H1 (cell line): ENCODE results near the gene STXBP4. TPM values are rescaled to one million over a fixed set of nuclear protein-coding genes. Genes with fewer than 3 reads are reported as not detected.

Experiments
- CTCF ChIA-PET: fragments of 300-600 bp; sonication (Branson Sonifier 250); formaldehyde crosslinking; loops from one replicate; lab custom pipeline; 2021; ENCODE audit not compliant: partially characterized antibody; lab: Charles Lee
- POLR2A ChIA-PET: fragments of 300-600 bp; sonication (Branson Sonifier 250); formaldehyde crosslinking; loops from one replicate; lab custom pipeline; 2021; ENCODE audit warnings: inconsistent platforms; ENCODE audit not compliant: partially characterized antibody; lab: Charles Lee
- DNase-seq, 2 experiments: peaks; one replicate each; pipeline versions ENCODE4 v3.0.0 to v3.0.0-alpha.2; 2010 to 2022; ENCODE audit warnings: low spot score in 2 of 2, low read depth in 1 of 2, mixed read lengths in 1 of 2
- FAIRE-seq: peaks from 2 replicates; lab custom pipeline; 2011; peaks lifted over from hg19 to GRCh38; lab: Jason Lieb, UNC
- H2AFZ ChIP-seq: 2 replicates; pipeline ENCODE4 v1.8.1; 2012; ENCODE audit warnings: low read length, inconsistent platforms
- H2AK5ac ChIP-seq: 2 replicates; pipeline ENCODE4 v1.6.1; 2013; ENCODE audit warnings: low read depth, low read length
- H2BK120ac ChIP-seq: replicated peaks from 2 replicates; pipeline ENCODE3; 2013; ENCODE audit warnings: low read depth, low read length, inconsistent platforms
- H2BK12ac ChIP-seq: 2 replicates; pipeline ENCODE4 v1.6.1; 2013; ENCODE audit warnings: low read depth, low read length
- H2BK15ac ChIP-seq: 2 replicates; pipeline ENCODE4 v1.6.1; 2013; ENCODE audit warnings: low read length
- H2BK20ac ChIP-seq: 2 replicates; pipeline ENCODE4 v1.6.1; 2013; ENCODE audit warnings: low read length
- H2BK5ac ChIP-seq: 2 replicates; pipeline ENCODE4 v1.6.1; 2013; ENCODE audit warnings: low read depth, low read length
- H3K14ac ChIP-seq: 2 replicates; pipeline ENCODE4 v1.6.1; 2013; ENCODE audit warnings: inconsistent platforms; ENCODE audit not compliant: insufficient read length
- H3K18ac ChIP-seq: 2 replicates; pipeline ENCODE4 v1.6.1; 2013; ENCODE audit warnings: low read length; ENCODE audit errors: extremely low read depth
- H3K23ac ChIP-seq: 2 replicates; pipeline ENCODE4 v1.6.1; 2013; ENCODE audit warnings: inconsistent platforms; ENCODE audit not compliant: insufficient read length
- H3K23me2 ChIP-seq: 2 replicates; pipeline ENCODE4 v1.6.1; 2013; ENCODE audit warnings: low read depth, low read length
- H3K27ac ChIP-seq: 2 replicates; pipeline ENCODE4 v1.6.1; 2011; ENCODE audit warnings: low read depth, low read length, inconsistent platforms
- H3K27me3 ChIP-seq, 4 experiments: replicated peaks in 1 of 4; 1 replicate in 1 of 4; 2 replicates in 3 of 4; pipeline versions ENCODE4 v1.6.1 to v1.8.1; 2011 to 2013; ENCODE audit warnings: low read length in 3 of 4, mild to moderate bottlenecking in 3 of 4, inconsistent platforms in 2 of 4, mixed read lengths in 2 of 4, moderate library complexity in 1 of 4; ENCODE audit not compliant: control insufficient read depth in 3 of 4, insufficient read depth in 3 of 4; ENCODE audit errors: extremely low read depth in 1 of 4
- H3K36me3 ChIP-seq, 4 experiments: 2 replicates each; pipeline versions ENCODE4 v1.6.1 to v1.8.1; 2011 to 2013; ENCODE audit warnings: mild to moderate bottlenecking in 4 of 4, low read length in 3 of 4, moderate library complexity in 2 of 4, control low read depth in 1 of 4, inconsistent platforms in 1 of 4; ENCODE audit not compliant: insufficient read depth in 4 of 4, control insufficient read depth in 2 of 4
- H3K4ac ChIP-seq: replicated peaks from 2 replicates; pipeline ENCODE3; 2013; ENCODE audit warnings: low read length, low read depth, mixed read lengths, inconsistent platforms; ENCODE audit not compliant: insufficient read length
- H3K4me1 ChIP-seq, 4 experiments: replicated peaks in 1 of 4; 1 replicate in 1 of 4; 2 replicates in 3 of 4; pipeline versions ENCODE4 v1.6.1 to v1.8.1; 2011 to 2013; ENCODE audit warnings: low read length in 3 of 4, inconsistent platforms in 2 of 4, mixed read lengths in 1 of 4; ENCODE audit not compliant: insufficient read depth in 4 of 4, control insufficient read depth in 3 of 4
- H3K4me2 ChIP-seq, 2 experiments: 2 replicates each; pipeline versions ENCODE4 v1.6.1 to v1.8.1; 2011 to 2013; ENCODE audit warnings: low read depth in 2 of 2, low read length in 2 of 2, control low read depth in 1 of 2, inconsistent platforms in 1 of 2, mild to moderate bottlenecking in 1 of 2; ENCODE audit not compliant: insufficient read depth in 1 of 2
- H3K4me3 ChIP-seq, 4 experiments: fragments of 200-600, 300-600 bp in 1 of 4; sonication (generic), shearing (Covaris generic), sonication (Bioruptor Twin) in 1 of 4; 2 replicates each; pipeline versions ENCODE4 v1.5.1 to v1.8.1; 2011 to 2016; ENCODE audit warnings: low read length in 4 of 4, low read depth in 3 of 4, control low read depth in 2 of 4, inconsistent platforms in 2 of 4, mild to moderate bottlenecking in 2 of 4, mixed read lengths in 1 of 4, moderate library complexity in 1 of 4; ENCODE audit not compliant: insufficient read depth in 2 of 4; ENCODE audit errors: extremely low read depth in 1 of 4
- H3K56ac ChIP-seq: replicated peaks from 2 replicates; pipeline ENCODE3; 2013; ENCODE audit warnings: low read depth, mild to moderate bottlenecking, mixed read lengths, low read length, inconsistent platforms; ENCODE audit not compliant: insufficient read length
- H3K79me1 ChIP-seq: 2 replicates; pipeline ENCODE4 v1.6.1; 2013; ENCODE audit warnings: low read depth, low read length, control low read depth
- H3K79me2 ChIP-seq, 2 experiments: 2 replicates each; pipeline versions ENCODE4 v1.6.1 to v1.8.1; 2012 to 2013; ENCODE audit warnings: low read length in 2 of 2, mild to moderate bottlenecking in 2 of 2, inconsistent platforms in 1 of 2; ENCODE audit not compliant: insufficient read depth in 2 of 2, control insufficient read depth in 1 of 2
- H3K9ac ChIP-seq, 4 experiments: replicated peaks in 1 of 4; 1 replicate in 1 of 4; 2 replicates in 3 of 4; pipeline versions ENCODE4 v1.6.1 to v1.8.1; 2011 to 2013; ENCODE audit warnings: low read depth in 3 of 4, low read length in 3 of 4, control low read depth in 2 of 4, mild to moderate bottlenecking in 2 of 4, moderate library complexity in 2 of 4, inconsistent platforms in 1 of 4; ENCODE audit errors: extremely low read depth in 1 of 4
- H3K9me3 ChIP-seq, 2 experiments: 2 replicates each; pipeline versions ENCODE4 v1.6.1 to v1.8.1; 2012 to 2013; ENCODE audit warnings: mild to moderate bottlenecking in 2 of 2, moderate library complexity in 2 of 2, control low read depth in 1 of 2, inconsistent platforms in 1 of 2, low read depth in 1 of 2, low read length in 1 of 2, mixed read lengths in 1 of 2; ENCODE audit not compliant: insufficient read depth in 2 of 2
- H4K20me1 ChIP-seq, 2 experiments: replicated peaks in 1 of 2; 2 replicates each; pipeline versions ENCODE3 to v1.8.1; 2011 to 2013; ENCODE audit warnings: inconsistent platforms in 2 of 2, low read length in 2 of 2, mild to moderate bottlenecking in 1 of 2; ENCODE audit not compliant: insufficient read depth in 2 of 2, control insufficient read depth in 1 of 2
- H4K5ac ChIP-seq: 2 replicates; pipeline ENCODE4 v1.6.1; 2013; ENCODE audit warnings: low read length, low read depth, mixed read lengths, inconsistent platforms; ENCODE audit not compliant: insufficient read length
- H4K8ac ChIP-seq: 2 replicates; pipeline ENCODE4 v1.8.0; 2013; ENCODE audit warnings: mild to moderate bottlenecking, moderate library complexity, low read length, inconsistent platforms; ENCODE audit not compliant: insufficient read depth; ENCODE audit errors: extremely low read depth
- H4K91ac ChIP-seq: replicated peaks from 2 replicates; pipeline ENCODE3; 2013; ENCODE audit warnings: low read length, mixed read lengths, inconsistent platforms; ENCODE audit not compliant: insufficient read length
- ASH2L ChIP-seq: fragments of 200-600, 300-600 bp; sonication (generic); IDR thresholded peaks from one replicate; pipeline ENCODE4 v1.7.1; 2017; ENCODE audit warnings: low read length
- CHD1 ChIP-seq: IDR thresholded peaks from 2 replicates; pipeline ENCODE4 v1.6.1; 2012; ENCODE audit warnings: low read depth, low read length, improper control_type of control experiment
- FOSL1 ChIP-seq: IDR thresholded peaks from 2 replicates; pipeline ENCODE4 v1.6.1; 2011; ENCODE audit warnings: mild to moderate bottlenecking, low read depth, low read length, moderate library complexity; ENCODE audit not compliant: insufficient read depth
- HDAC6 ChIP-seq: IDR thresholded peaks from one replicate; pipeline ENCODE4 v1.7.1; 2012; ENCODE audit warnings: low read depth, mild to moderate bottlenecking, inconsistent platforms, low read length, moderate library complexity
- JUND ChIP-seq: IDR thresholded peaks from 2 replicates; pipeline ENCODE4 v1.6.1; 2011; ENCODE audit warnings: mild to moderate bottlenecking, improper control_type of control experiment, low read length
- KDM1A ChIP-seq: fragments of 200-600, 300-600 bp; sonication (generic); IDR thresholded peaks from 2 replicates; pipeline ENCODE4 v1.7.1; 2016; ENCODE audit warnings: mild to moderate bottlenecking, low read length, borderline replicate concordance
- MAFK ChIP-seq: IDR thresholded peaks from 2 replicates; pipeline ENCODE4 v1.6.1; 2012; ENCODE audit warnings: low read depth, mild to moderate bottlenecking, improper control_type of control experiment, low read length
- MAX ChIP-seq: IDR thresholded peaks from 2 replicates; pipeline ENCODE4 v1.6.1; 2012; ENCODE audit warnings: inconsistent platforms
- RBBP5 ChIP-seq: IDR thresholded peaks from 2 replicates; pipeline ENCODE4 v1.7.1; 2012; ENCODE audit warnings: low read depth, mild to moderate bottlenecking, inconsistent platforms, low read length, moderate library complexity, borderline replicate concordance
- SP2 ChIP-seq: IDR thresholded peaks from 2 replicates; pipeline ENCODE4 v1.6.1; 2012; ENCODE audit warnings: mild to moderate bottlenecking, low read length, inconsistent platforms
- SRF ChIP-seq: IDR thresholded peaks from 2 replicates; pipeline ENCODE4 v1.6.1; 2011; ENCODE audit warnings: mild to moderate bottlenecking, low read depth, low read length, moderate library complexity
- TAF1 ChIP-seq: IDR thresholded peaks from 2 replicates; pipeline ENCODE4 v1.6.1; 2011; ENCODE audit warnings: mild to moderate bottlenecking, low read depth, low read length
- TAF7 ChIP-seq: optimal IDR thresholded peaks from 2 replicates; pipeline ENCODE3; 2011; ENCODE audit warnings: low read depth, mild to moderate bottlenecking, inconsistent platforms, low read length, moderate library complexity, borderline replicate concordance
- WGBS, 2 experiments: shearing (Covaris generic) in 1 of 2; methylation state at CpG; one replicate each; pipeline versions ENCODE4 v1.1.6 to v1.1.7; 2013 to 2015; ENCODE audit warnings: low lambda C conversion rate in 2 of 2, mixed read lengths in 2 of 2, inconsistent platforms in 1 of 2, low coverage in 1 of 2, missing lambda C conversion rate in 1 of 2; ENCODE audit not compliant: insufficient replicate concordance in 2 of 2, insufficient coverage in 1 of 2, insufficient read length in 1 of 2; ENCODE audit errors: extremely low coverage in 1 of 2, missing lambda C conversion rate in 1 of 2; 5-methylcytosine and 5-hydroxymethylcytosine counted together
- polyA plus RNA-seq, 7 experiments: library from polyadenylated mRNA; depleted of rRNA in 3 of 7; stranded (reverse) in 5 of 7; unstranded in 2 of 7; fragments of >200 nt in 5 of 7; fragments of 200-250 nt in 2 of 7; gene quantifications; 1 replicate in 5 of 7; 2 replicates in 1 of 7; 4 replicates in 1 of 7; pipeline versions ENCODE4 v1.2.1 to v1.2.3, GENCODE V29; 2011 to 2013; ENCODE audit warnings: missing spikeins in 2 of 7, mixed read lengths in 2 of 7
- total RNA-seq: library from RNA; stranded (reverse); fragmentation: NEBNext Ultra II Directional; extraction: Animal tissue kit (Norgen Biotek cat#: 25700); gene quantifications from 2 replicates; pipeline ENCODE4 v1.2.1, GENCODE V29; 2021

Gene STXBP4
- total and polyA plus RNA-seq, 2 of the 8 experiments (the other 6 are each of a cell fraction or from before 2014, with no cell fraction given), result 3.2 to 18.5 TPM

GRCh38 chr17:54945671-54946070 is 22.9 kb upstream of the STXBP4 start:
- Histone ChIP-seq H2AK5ac (no peak overlapping the region), H3K9ac (no peak overlapping the region), H4K20me1 (no peaks in the 10 kb centered on the region), H3K36me3 (peaks cover 14 to 47% (median 37%) of the 10 kb centered on the region in 4 experiments), H4K5ac (no peak overlapping the region), H3K27ac (no peak overlapping the region), H2AFZ (no peak overlapping the region), H3K4me1 (no peaks in the 10 kb centered on the region), H2BK120ac (no peak overlapping the region), H3K56ac (no peak overlapping the region), H3K18ac (no peak overlapping the region), H2BK20ac (no peak overlapping the region), H4K91ac (no peak overlapping the region), H3K23me2 (no peaks in the 10 kb centered on the region; the same call in 1 of the 2 replicates), H3K79me1 (no peaks in the 10 kb centered on the region), H3K23ac (no peak overlapping the region), H3K27me3 (peaks cover 0 to 2% (median 0%) of the 10 kb centered on the region in 4 experiments; a peak in 1 of 7 replicates), H2BK12ac (no peak overlapping the region), H2BK15ac (no peak overlapping the region), H4K8ac (no peak overlapping the region), H3K4me2 (no peak overlapping the region), H3K79me2 (no peaks in the 10 kb centered on the region), H3K9me3 (no peaks in the 10 kb centered on the region), H3K4me3 (no peak overlapping the region), H3K14ac (no peak overlapping the region), H3K4ac (no peak overlapping the region), H2BK5ac (no peak overlapping the region)
- DNase-seq (no peak), FAIRE-seq (no peak)
- ChIA-PET POLR2A (interaction anchor here (1.1 kb wide), 1 partner anchor 22 kb away, joined by 4 read pairs; no protein-coding TSS in a partner anchor), CTCF (interaction anchor here (0.7 kb wide), 1 partner anchor 12 kb away, joined by 5 read pairs; no protein-coding TSS in a partner anchor)
- WGBS, 2 experiments, result 92% methylated on average over 1 of the region's 1 CpG; no CpG with 5 or more reads in 1 of the 2 experiments
- TF ChIP-seq JUND, result no peak
- no peak for TF ChIP-seq CHD1
- TF ChIP-seq ASH2L, result no peak
- no peak for TF ChIP-seq SRF
- TF ChIP-seq MAFK, result no peak
- no peak for TF ChIP-seq TAF1
- no peak for TF ChIP-seq TAF7
- TF ChIP-seq KDM1A, result no peak
- no peak for TF ChIP-seq HDAC6
- no peak for TF ChIP-seq FOSL1
- TF ChIP-seq RBBP5, result no peak
- no peak for TF ChIP-seq MAX
- no peak for TF ChIP-seq SP2
